Endothelial cell (in vitro differentiated cells): Measurements from ENCODE around the gene CAPN9. TPM values are rescaled to one million over a fixed set of nuclear protein-coding genes. Genes with fewer than 3 reads are reported as not detected.

ENCODE experiments used
- DNase-seq: peaks from one replicate; pipeline ENCODE4 v3.0.0; 2021; ENCODE audit warnings: low spot score
- H3K27ac Mint-ChIP-seq: one replicate; pipeline ENCODE4 v1.8.0; 2021; ENCODE audit warnings: mixed read lengths, inconsistent platforms; ENCODE audit not compliant: unreplicated experiment
- H3K27me3 Mint-ChIP-seq: one replicate; pipeline ENCODE4 v1.8.0; 2021; ENCODE audit warnings: mild to moderate bottlenecking, moderate library complexity, mixed read lengths, inconsistent platforms; ENCODE audit not compliant: unreplicated experiment
- H3K36me3 Mint-ChIP-seq: one replicate; pipeline ENCODE4 v1.8.0; 2021; ENCODE audit warnings: mild to moderate bottlenecking, low read depth, mixed read lengths, inconsistent platforms; ENCODE audit not compliant: unreplicated experiment
- H3K4me1 Mint-ChIP-seq: one replicate; pipeline ENCODE4 v1.8.0; 2021; ENCODE audit warnings: mild to moderate bottlenecking, mixed read lengths, inconsistent platforms; ENCODE audit not compliant: unreplicated experiment
- H3K4me3 Mint-ChIP-seq: one replicate; pipeline ENCODE4 v1.8.0; 2021; ENCODE audit warnings: mild to moderate bottlenecking, mixed read lengths, inconsistent platforms; ENCODE audit not compliant: unreplicated experiment
- H3K9me3 Mint-ChIP-seq: one replicate; pipeline ENCODE4 v1.8.0; 2021; ENCODE audit warnings: mixed read lengths, inconsistent platforms; ENCODE audit not compliant: unreplicated experiment
- CTCF ChIP-seq: fragments of 200-600 bp; sonication (generic); IDR thresholded peaks from one replicate; pipeline ENCODE4 v1.5.0; 2021; ENCODE audit warnings: antibody characterized with exemption; ENCODE audit not compliant: unreplicated experiment
- total RNA-seq: library from RNA; stranded (reverse); fragmentation: NEBNext Ultra II Directional; extraction: Animal tissue kit (Norgen Biotek cat#: 25700); gene quantifications from one replicate; pipeline ENCODE4 v1.2.1, GENCODE V29; 2021; ENCODE audit not compliant: unreplicated experiment

The CAPN9 gene
- total RNA-seq, 1 donor from 2014 or later = not detected

GRCh38 chr1:230819976-230820375 is 72.8 kb downstream of the CAPN9 start:
- no peak for TF ChIP-seq CTCF
- no peak for DNase-seq
- Mint-ChIP-seq H3K4me1 (no peaks in the 10 kb centered on the region), H3K27me3 (no peaks in the 10 kb centered on the region), H3K4me3 (no peak overlapping the region), H3K36me3 (no peaks in the 10 kb centered on the region), H3K9me3 (no peaks in the 10 kb centered on the region), H3K27ac (no peak overlapping the region)

- TF ChIP-seq CTCF = no peak
- Mint-ChIP-seq H3K4me3 (no peak overlapping the region), H3K27me3 (no peaks in the 10 kb centered on the region), H3K9me3 (no peaks in the 10 kb centered on the region), H3K4me1 (no peaks in the 10 kb centered on the region), H3K36me3 (no peaks in the 10 kb centered on the region), H3K27ac (no peak overlapping the region)
- DNase-seq = no peak
Observed at GRCh38 chr1:230820568-230820967, 73.4 kb downstream of the CAPN9 start.

GRCh38 chr1:230821346-230821745 is 74.2 kb downstream of the CAPN9 start:
- H3K4me1 Mint-ChIP-seq = no peaks in the 10 kb centered on the region
- no peaks in the 10 kb centered on the region for H3K27me3 Mint-ChIP-seq
- no peak for DNase-seq
- no peaks in the 10 kb centered on the region for H3K9me3 Mint-ChIP-seq
- H3K4me3 Mint-ChIP-seq = no peak overlapping the region
- H3K36me3 Mint-ChIP-seq = no peaks in the 10 kb centered on the region
- H3K27ac Mint-ChIP-seq = peak overlapping the region; percentile 11
- TF ChIP-seq CTCF = no peak

GRCh38 chr1:230822092-230822581 is 74.9 kb downstream of the CAPN9 start:
- Mint-ChIP-seq H3K4me3 (no peak overlapping the region), H3K9me3 (no peaks in the 10 kb centered on the region), H3K36me3 (no peaks in the 10 kb centered on the region), H3K4me1 (no peaks in the 10 kb centered on the region), H3K27ac (no peak overlapping the region), H3K27me3 (no peaks in the 10 kb centered on the region)
- TF ChIP-seq CTCF = no peak
- no peak for DNase-seq

- Mint-ChIP-seq H3K36me3 (no peaks in the 10 kb centered on the region), H3K4me3 (no peak overlapping the region), H3K9me3 (no peaks in the 10 kb centered on the region), H3K27ac (no peak overlapping the region), H3K4me1 (no peaks in the 10 kb centered on the region), H3K27me3 (no peaks in the 10 kb centered on the region)
- no peak for TF ChIP-seq CTCF
- peak; percentile 13 for DNase-seq
Observed at GRCh38 chr1:230823426-230823825, 76.2 kb downstream of the CAPN9 start.
